HG02623 (cell line): ENCODE measurements around the gene BET1L.
A peak's percentile ranks its signal among the peaks of the same experiment; 100 is the strongest.

Experiments used
- ATAC-seq: cut with Tn5 transposase; IDR thresholded peaks from one replicate; pipeline ENCODE4 v1.9.1; 2021; ENCODE audit warnings: moderate library complexity; ENCODE audit not compliant: unreplicated experiment

Gene BET1L

DNA sequence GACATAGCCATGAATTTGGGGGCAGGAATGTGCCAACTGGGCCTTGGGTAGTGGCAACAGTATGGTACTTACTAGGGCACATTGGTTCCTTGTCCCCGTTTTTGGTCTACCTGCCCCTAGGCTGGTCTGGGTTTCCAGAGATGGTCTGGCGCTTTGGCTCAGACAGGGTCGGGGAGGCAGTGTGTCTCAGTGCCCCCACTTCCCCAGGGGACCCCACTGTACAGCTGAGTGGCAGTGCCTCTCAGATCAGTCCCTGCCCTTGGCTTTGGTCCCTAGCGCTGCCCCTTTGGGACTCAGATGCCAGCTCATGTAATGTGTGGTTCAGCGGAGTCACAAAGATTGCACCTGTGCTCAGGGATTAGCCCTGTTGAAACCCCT is 3.6 kb upstream of the BET1L start:
- no peak for ATAC-seq

GRCh38 chr11:210122-210802 is 3.1 kb upstream of the BET1L start:
- ATAC-seq: no peak

GRCh38 chr11:209275-210121 is 2.3 kb upstream of the BET1L start:
- no peak for ATAC-seq

GRCh38 chr11:208917-209260 is 1.7 kb upstream of the BET1L start:
- ATAC-seq: no peak

GRCh38 chr11:208181-208916 is 1.1 kb upstream of the BET1L start:
- ATAC-seq: peak; percentile 39

DNA sequence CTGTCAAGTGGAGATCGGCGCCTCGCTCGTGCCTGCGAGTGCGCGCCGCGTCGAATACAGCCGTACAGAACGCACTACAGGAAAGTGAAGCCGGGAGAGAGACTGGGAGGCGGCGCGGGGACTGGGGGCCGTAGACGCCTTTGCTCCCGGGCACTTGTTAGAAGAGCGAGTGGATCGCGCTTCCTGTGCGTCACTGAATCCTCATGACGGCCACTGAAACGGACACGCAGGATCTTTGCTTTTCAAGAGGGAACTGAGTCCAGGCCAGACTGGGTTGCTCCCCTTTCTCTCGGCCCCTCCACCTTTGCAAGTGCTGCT is 623 bp upstream of the BET1L start:
- ATAC-seq: peak; percentile 1

DNA sequence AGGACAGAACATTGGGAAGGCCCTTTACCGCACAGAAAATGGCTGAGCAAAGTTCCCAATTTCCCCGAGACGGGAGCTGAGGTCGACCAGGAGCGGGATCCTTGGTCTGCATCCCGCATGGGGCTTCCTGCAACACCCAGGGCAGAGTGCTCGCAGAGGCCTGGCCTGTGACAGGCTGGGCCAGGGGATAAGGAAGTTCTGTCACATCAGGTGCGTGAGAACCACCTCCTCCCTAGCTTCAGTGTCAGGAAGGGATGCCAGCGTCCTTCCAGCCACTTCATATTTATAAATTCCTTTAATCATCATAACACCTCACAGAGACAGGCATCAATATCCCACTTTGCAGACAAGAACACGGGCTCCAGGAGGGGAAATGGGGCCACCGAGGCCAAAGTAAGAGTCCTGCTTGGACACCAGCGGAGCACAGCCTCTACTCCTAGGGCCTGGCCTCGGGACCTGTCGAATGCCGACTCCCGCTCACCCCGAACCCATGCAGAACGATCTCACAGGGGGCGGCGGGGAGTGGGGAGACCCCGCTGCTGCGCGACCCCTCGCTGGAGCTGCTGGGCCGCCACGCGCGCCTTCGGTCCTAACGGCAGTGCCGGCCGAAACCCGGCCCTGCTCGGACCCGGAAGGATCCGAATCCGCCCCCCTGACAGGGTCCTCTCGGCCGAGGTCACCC is 532 bp downstream of the BET1L start:
- no peak for ATAC-seq

DNA sequence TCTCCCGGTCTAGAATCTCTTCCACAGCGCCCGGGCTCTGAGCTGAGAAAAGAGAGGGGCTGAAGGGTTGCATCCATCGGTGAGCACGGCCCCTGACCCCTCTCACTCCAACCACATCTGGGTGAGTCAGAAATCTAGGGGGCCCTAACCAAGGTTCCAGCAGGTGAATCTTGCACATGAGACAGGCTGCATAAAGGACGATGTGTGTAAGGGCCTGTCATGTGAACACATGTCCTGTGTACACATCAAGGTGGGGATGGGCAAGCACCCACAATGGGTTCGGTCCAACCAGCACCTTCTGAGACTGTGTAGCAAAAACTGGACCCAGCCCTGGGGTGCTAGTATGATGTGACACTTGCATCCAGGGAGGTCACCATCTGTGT is 1.2 kb downstream of the BET1L start:
- no peak for ATAC-seq

- ATAC-seq: no peak
These were observed 1.8 kb downstream of the BET1L start for GRCh38 chr11:205221-206001.

DNA sequence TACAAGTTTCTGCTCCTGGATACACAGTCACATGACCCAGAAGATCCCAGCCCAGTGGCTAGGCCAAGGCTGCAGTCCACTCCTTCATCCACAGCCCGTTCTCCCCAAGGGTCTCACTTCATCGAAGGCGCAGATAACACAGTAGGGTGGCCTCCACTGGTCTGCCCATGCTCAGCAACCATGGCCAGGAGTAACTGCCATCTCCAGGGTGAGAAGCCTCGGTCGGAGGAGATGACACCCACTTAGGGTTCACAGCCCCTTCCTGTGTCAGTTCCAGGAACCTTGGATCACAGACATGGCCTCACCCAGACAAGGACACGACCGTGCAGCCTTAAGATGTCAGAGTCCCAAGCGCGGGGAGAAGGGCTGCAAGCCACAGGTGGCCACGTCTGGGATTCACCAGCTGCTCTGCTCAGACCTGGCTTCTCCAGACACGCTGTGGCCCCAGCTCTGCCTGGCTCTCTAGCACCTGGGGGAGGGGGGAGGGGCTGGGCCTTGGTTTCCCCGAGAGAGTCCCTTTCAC is 2.6 kb downstream of the BET1L start:
- ATAC-seq: no peak

DNA sequence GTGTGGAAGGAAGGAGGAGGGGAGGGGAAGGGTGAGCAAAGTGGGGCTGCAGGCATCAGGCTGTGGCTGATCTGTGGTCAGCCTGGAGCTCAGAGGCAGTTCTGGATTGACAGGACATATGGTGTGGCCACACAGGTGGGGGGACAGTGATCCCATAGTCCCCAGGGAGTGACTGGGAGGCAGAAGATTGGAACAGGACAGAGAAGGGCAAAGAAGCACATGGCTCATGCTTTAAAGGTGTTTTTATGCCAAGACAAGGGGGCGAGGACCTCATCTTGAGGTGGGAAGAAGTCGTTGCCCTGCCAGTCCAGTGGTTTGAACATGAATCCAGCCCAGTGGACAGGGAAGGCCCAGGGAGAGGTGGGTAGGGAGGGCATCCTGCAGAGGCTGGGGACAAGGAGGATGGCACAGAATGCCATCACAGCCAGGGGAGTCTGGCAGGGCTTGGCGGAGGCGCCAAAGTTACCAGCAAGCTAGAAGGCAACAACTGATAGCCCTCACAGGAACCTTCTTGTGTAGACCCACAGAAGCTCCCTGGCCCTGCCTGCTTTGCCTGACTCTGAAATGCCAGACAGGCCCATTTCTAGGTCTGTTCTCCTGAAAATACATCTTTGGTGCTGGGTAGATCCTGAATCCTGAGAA is 3.1 kb downstream of the BET1L start:
- ATAC-seq: no peak

DNA sequence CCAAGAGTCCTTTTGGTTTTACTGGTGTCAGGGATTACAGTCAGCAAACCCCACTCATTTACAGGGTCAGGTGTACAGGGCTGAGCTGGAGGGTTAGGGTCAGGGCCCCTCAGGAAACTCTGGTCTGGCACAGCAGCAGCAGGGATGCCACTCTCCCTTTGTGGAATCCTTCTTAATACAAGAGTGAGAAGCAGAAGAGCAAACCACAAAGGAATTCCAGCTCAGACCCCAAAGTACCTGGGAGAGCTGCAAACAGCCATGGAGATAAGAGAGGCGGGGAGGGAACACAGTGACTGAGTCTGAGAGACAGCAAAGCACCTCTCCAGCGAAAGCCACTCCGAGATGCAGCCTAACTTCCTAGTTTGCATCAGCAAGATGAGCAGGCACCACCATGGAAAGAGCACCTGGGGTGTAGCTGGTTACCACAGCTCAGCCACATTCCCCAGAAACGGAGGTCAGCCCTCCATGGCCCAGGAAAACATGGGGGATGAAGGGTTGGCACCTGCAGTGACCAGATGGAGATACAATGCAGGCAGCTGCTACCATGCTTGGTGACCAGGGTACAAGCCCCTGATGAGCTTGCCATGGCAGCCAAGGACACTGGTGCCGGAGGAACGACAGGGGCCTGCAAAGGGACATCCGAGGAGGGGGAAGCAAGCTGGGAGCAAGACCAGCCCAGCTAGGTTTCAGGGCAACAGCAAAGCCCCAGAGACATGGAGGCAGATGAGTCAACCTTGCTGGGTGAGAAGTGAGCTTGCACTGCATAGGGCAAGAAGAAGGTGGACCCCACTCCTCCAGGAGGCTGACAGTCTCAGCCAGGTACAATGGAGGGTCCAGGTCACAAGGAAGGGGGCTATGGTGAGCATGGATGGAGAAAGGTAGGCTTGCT is 3.9 kb downstream of the BET1L start:
- ATAC-seq: no peak

- no peak for ATAC-seq
These were observed 4.7 kb downstream of the BET1L start for GRCh38 chr11:202490-202889.

- ATAC-seq: no peak
These were observed 5.2 kb downstream of the BET1L start for GRCh38 chr11:201966-202365.

- ATAC-seq: no peak
These were observed 6.8 kb downstream of the BET1L start for GRCh38 chr11:200224-201003.

DNA sequence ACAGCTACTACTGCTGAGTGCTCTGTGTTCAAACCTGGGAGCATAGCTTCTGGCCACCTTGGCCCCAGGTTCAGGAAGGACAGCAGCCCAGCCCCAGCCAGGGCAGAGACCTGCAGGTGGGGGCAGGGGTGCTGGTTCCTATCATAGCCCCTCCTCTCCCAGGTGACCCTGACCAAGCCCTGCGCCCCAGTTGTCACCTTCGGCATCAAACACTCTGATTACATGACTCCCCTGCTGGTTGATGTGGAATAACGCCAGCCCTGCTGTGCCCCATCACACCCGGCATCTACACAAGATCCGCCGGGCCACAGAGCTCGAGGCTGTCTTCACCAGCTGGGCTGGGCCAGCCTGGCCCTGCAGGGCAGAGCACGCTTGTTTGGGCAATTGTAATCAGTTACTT is 7.4 kb downstream of the BET1L start:
- no peak for ATAC-seq

DNA sequence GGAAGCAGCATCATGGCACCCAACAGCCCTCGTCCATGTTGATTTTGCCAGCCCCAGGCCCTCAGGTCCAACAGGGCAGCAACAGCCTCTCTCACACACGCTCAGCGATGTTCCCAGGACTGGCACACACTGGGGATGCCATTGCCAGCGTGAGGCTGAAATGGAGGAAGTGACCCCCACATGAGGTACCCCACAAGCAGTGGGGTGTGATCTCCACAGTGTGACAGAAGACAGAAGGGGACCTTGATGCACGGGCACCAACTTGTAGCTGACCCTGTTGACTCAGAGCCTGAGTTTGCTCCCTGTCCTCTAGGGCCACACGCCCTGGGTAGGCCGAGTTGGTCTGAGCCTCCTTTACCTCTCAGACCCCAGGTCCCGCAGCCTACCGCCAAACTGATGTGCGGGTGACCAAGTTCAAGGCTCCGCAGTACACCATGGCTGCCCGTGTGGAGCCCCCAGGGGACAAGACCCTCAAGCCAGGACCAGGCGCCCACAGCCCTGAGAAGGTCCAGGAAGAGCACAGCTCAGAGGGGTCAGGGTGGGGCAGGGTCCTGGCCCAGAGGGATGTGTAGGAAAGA is 8.1 kb downstream of the BET1L start:
- no peak for ATAC-seq

GRCh38 chr11:198236-198806 is 8.9 kb downstream of the BET1L start:
- ATAC-seq: no peak
